ENCODE data around the gene SLC25A11. TPM values are rescaled to one million over a fixed set of nuclear protein-coding genes. Genes with fewer than 3 reads are reported as not detected.

Gene SLC25A11
- 10 to 100 TPM; 23.7 to 33.2 TPM for total RNA-seq

- no peaks in the 10 kb centered on the region for H3K27me3 ChIP-seq
- ATAC-seq (peak; percentile 90), DNase-seq (peak; percentile 95 to 99 (median 96))
- H3K4me3 ChIP-seq, result peak within 1 kb of the TSS; percentile 78 to 92
- peaks cover 28% of the 10 kb centered on the region for H3K4me1 ChIP-seq
- intact Hi-C loops (cut with DNase I), result no loop called here
- no peaks in the 10 kb centered on the region for H3K9me3 ChIP-seq
- TF ChIP-seq CTCF (IDR thresholded peaks at IDR 0.05) (peak in 1 of 7 experiments; percentile 29), POLR2A (IDR thresholded peaks at IDR 0.05) (peak in 2 of 3 donors; percentile 54 to 62)
- WGBS, 2 donors, result 1% methylated on average over 45 to 72 of the region's 72 CpGs
- H3K27ac ChIP-seq, result peak within 1 kb of the TSS; percentile 82 to 94 (median 91)
- peaks cover 0 to 13% of the 10 kb centered on the region in 2 donors for H3K36me3 ChIP-seq (replicated peaks in 1 of 2; ENCODE audit: insufficient read depth in 1 of 2, low read depth in 2 of 2)
Observed at GRCh38 chr17:4939796-4940554, at the start of gene SLC25A11, which contains the start of gene RNF167. Gene SLC25A11, minus strand, starts transcription at chr17:4940046. Its CDS starts 136 bp downstream, at chr17:4939910. Gene RNF167, plus strand, starts transcription at chr17:4940268. Its CDS starts 642 bp downstream, at chr17:4940910.

GRCh38 chr17:4987767-4988567, 48.1 kb upstream of the SLC25A11 start:
- Histone ChIP-seq H3K36me3 (replicated peaks in 1 of 2; ENCODE audit: insufficient read depth in 1 of 2, low read depth in 2 of 2) (no peaks in the 10 kb centered on the region), H3K9me3 (no peaks in the 10 kb centered on the region), H3K4me3 (peak overlapping the region; percentile 91 to 96), H3K27ac (peak overlapping the region; percentile 79 to 96 (median 88)), H3K27me3 (no peaks in the 10 kb centered on the region), H3K4me1 (peaks cover 23% of the 10 kb centered on the region)
- intact Hi-C loops (cut with DNase I), result no loop called here
- 8 to 20% methylated on average over 17 to 30 of the region's 30 CpGs for WGBS, 2 donors
- DNase-seq (no peak), ATAC-seq (no peak)
- TF ChIP-seq CTCF (IDR thresholded peaks at IDR 0.05) (no peak), POLR2A (IDR thresholded peaks at IDR 0.05) (no peak)

GRCh38 chr17:4986951-4987766, 47.3 kb upstream of the SLC25A11 start, which contains the start of gene CAMTA2:
Gene CAMTA2, minus strand, starts transcription at chr17:4987675. Its CDS starts 1,453 bp downstream, at chr17:4986222.
- WGBS, 2 donors, result 1% methylated on average over 56 of the region's 78 CpGs; no CpG with 5 or more reads in 1 of the 2 donors
- intact Hi-C loops (cut with DNase I), result no loop called here

More at GRCh38 chr17:4986951-4987766, 47.3 kb upstream of the SLC25A11 start, which contains the start of gene CAMTA2:
- Histone ChIP-seq H3K4me1 (peaks cover 23% of the 10 kb centered on the region), H3K4me3 (peak within 1 kb of the TSS; percentile 91 to 96), H3K36me3 (replicated peaks in 1 of 2; ENCODE audit: insufficient read depth in 1 of 2, low read depth in 2 of 2) (peaks cover 0 to 3% of the 10 kb centered on the region in 2 donors), H3K27ac (peak within 1 kb of the TSS; percentile 79 to 96 (median 88)), H3K27me3 (no peaks in the 10 kb centered on the region), H3K9me3 (no peaks in the 10 kb centered on the region)
- TF ChIP-seq POLR2A (IDR thresholded peaks at IDR 0.05) (peak; percentile 55 to 80 (median 78)), CTCF (IDR thresholded peaks at IDR 0.05) (peak; percentile 55 to 83 (median 68))
- peak; percentile 86 to 90 (median 88) for DNase-seq
- ATAC-seq, result peak; percentile 87
